PFSK-1 (cell line): ENCODE measurements around the gene NT5M.

Experiments used
- POLR2AphosphoS5 ChIP-seq: IDR thresholded peaks from 2 replicates; pipeline ENCODE4 v1.6.1; 2012; ENCODE audit warnings: low read depth, mild to moderate bottlenecking, control low read depth, low read length, moderate library complexity
- TF ChIP-seq, protein P1 (sequence below), 2 experiments: IDR thresholded peaks; 2 replicates each; pipeline versions ENCODE4 v1.6.1 to v1.8.0; 2011 to 2012; ENCODE audit warnings: low read depth in 2 of 2, low read length in 2 of 2, control low read depth in 1 of 2, inconsistent platforms in 1 of 2, mild to moderate bottlenecking in 1 of 2, moderate library complexity in 1 of 2; ENCODE audit not compliant: insufficient read depth in 1 of 2

- no peak for TF ChIP-seq POLR2AphosphoS5
- TF ChIP-seq, protein P1, sequence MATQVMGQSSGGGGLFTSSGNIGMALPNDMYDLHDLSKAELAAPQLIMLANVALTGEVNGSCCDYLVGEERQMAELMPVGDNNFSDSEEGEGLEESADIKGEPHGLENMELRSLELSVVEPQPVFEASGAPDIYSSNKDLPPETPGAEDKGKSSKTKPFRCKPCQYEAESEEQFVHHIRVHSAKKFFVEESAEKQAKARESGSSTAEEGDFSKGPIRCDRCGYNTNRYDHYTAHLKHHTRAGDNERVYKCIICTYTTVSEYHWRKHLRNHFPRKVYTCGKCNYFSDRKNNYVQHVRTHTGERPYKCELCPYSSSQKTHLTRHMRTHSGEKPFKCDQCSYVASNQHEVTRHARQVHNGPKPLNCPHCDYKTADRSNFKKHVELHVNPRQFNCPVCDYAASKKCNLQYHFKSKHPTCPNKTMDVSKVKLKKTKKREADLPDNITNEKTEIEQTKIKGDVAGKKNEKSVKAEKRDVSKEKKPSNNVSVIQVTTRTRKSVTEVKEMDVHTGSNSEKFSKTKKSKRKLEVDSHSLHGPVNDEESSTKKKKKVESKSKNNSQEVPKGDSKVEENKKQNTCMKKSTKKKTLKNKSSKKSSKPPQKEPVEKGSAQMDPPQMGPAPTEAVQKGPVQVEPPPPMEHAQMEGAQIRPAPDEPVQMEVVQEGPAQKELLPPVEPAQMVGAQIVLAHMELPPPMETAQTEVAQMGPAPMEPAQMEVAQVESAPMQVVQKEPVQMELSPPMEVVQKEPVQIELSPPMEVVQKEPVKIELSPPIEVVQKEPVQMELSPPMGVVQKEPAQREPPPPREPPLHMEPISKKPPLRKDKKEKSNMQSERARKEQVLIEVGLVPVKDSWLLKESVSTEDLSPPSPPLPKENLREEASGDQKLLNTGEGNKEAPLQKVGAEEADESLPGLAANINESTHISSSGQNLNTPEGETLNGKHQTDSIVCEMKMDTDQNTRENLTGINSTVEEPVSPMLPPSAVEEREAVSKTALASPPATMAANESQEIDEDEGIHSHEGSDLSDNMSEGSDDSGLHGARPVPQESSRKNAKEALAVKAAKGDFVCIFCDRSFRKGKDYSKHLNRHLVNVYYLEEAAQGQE (IDR thresholded peaks at IDR 0.05; ENCODE audit: insufficient read depth in 1 of 2, low read depth in 2 of 2, low read length in 2 of 2): no peak
Observed at GRCh38 chr17:17358060-17358751, 55.0 kb downstream of the NT5M start.
